ENCODE results near the gene SLC46A1. TPM values are rescaled to one million over a fixed set of nuclear protein-coding genes. Genes with fewer than 3 reads are reported as not detected.

SLC46A1 gene
- total RNA-seq: 7.5 and 7.8 TPM in 2 replicates

GRCh38 chr17:28405632-28406472 is at the start of gene SLC46A1:
Gene SLC46A1, minus strand, starts transcription at chr17:28406212. Its CDS starts 98 bp downstream, at chr17:28406114.

GRCh38 chr17:28371245-28372202 is 34.5 kb downstream of the SLC46A1 start, which contains the start of gene SARM1:
Gene SARM1, plus strand, starts transcription at chr17:28371694. Its CDS starts 339 bp downstream, at chr17:28372033.

GRCh38 chr17:28370035-28370743 is 35.8 kb downstream of the SLC46A1 start, which contains the start of gene VTN:
Gene VTN, minus strand, starts transcription at chr17:28370307. Its CDS starts 104 bp downstream, at chr17:28370203.

GRCh38 chr17:28364665-28365363 is 41.2 kb downstream of the SLC46A1 start, which contains the start of gene SEBOX:
Gene SEBOX, minus strand, starts transcription at chr17:28365199. Its CDS starts 48 bp downstream, at chr17:28365151.

GRCh38 chr17:28357061-28357900 is 48.7 kb downstream of the SLC46A1 start, which contains the start of gene POLDIP2:
Gene POLDIP2, minus strand, starts transcription at chr17:28357527. Its CDS starts 79 bp downstream, at chr17:28357448.

Other genes with a start within 250 kb of the SLC46A1 start
- gene TMEM97, start 87.0 kb downstream of the SLC46A1 start, total RNA-seq: 6.2 and 12.4 TPM in 2 replicates
- 53.0 and 58.7 TPM in 2 replicates for gene IFT20, start 70.7 kb downstream of the SLC46A1 start, total RNA-seq
- gene TNFAIP1, start 70.5 kb downstream of the SLC46A1 start, total RNA-seq: 28.9 and 38.4 TPM in 2 replicates
- gene POLDIP2, start 48.7 kb downstream of the SLC46A1 start, total RNA-seq: 60.7 and 67.1 TPM in 2 replicates
- gene SEBOX, start 41.0 kb downstream of the SLC46A1 start, total RNA-seq: not detected in 2 replicates
- 0.12 and 0.53 TPM in 2 replicates for gene VTN, start 35.9 kb downstream of the SLC46A1 start, total RNA-seq
- 6.0 and 6.5 TPM in 2 replicates for gene SARM1, start 34.5 kb downstream of the SLC46A1 start, total RNA-seq
- gene SLC13A2, start 67.4 kb upstream of the SLC46A1 start, total RNA-seq: not detected in 2 replicates
- gene FOXN1, start 100.1 kb upstream of the SLC46A1 start, total RNA-seq: not detected in 2 replicates
- 19.2 and 19.9 TPM in 2 replicates for gene UNC119, start 146.4 kb upstream of the SLC46A1 start, total RNA-seq
- 45.0 and 51.4 TPM in 2 replicates for gene PIGS, start 165.3 kb upstream of the SLC46A1 start, total RNA-seq
- 33.3 and 33.5 TPM in 2 replicates for gene ALDOC, start 170.7 kb upstream of the SLC46A1 start, total RNA-seq
- 21.9 and 40.0 TPM in 2 replicates for gene SPAG5, start 192.8 kb upstream of the SLC46A1 start, total RNA-seq
- gene RSKR, start 208.0 kb upstream of the SLC46A1 start, total RNA-seq: 5.3 and 6.5 TPM in 2 replicates
- 182 and 257 TPM in 2 replicates for gene BLTP2, start 238.9 kb upstream of the SLC46A1 start, total RNA-seq

Data from aortic smooth muscle cell (primary cell).